GM20431 (cell line): ENCODE results near the gene ATXN1.
"Not testable (repeated sequence)": the region's sequence is repeated elsewhere in the genome, so short reads cannot be mapped to it uniquely, and the experiment has no call there.

Experiments
- in situ Hi-C: fragments of 300-500 bp; cut with MseI, MboI; formaldehyde crosslinking; loops from one replicate; pipeline ENCODE4 v1.15.0; 2020; ENCODE audit warnings: low sequenced_read_pairs; ENCODE audit not compliant: unreplicated experiment

Gene ATXN1

GRCh38 chr6:16706491-16706890 lies 54.8 kb downstream of the ATXN1 start:
- in situ Hi-C loops = not testable (repeated sequence)

GRCh38 chr6:16706029-16706428 lies 55.2 kb downstream of the ATXN1 start:
- in situ Hi-C loops = no loop called here

- in situ Hi-C loops = no loop called here
Observed at GRCh38 chr6:16705081-16705993, 55.9 kb downstream of the ATXN1 start.

- in situ Hi-C loops = no loop called here
Observed at GRCh38 chr6:16704401-16705045, 56.7 kb downstream of the ATXN1 start.

- in situ Hi-C loops = not testable (repeated sequence)
Observed at GRCh38 chr6:16702627-16703378, 58.5 kb downstream of the ATXN1 start.

- in situ Hi-C loops = no loop called here
Observed at GRCh38 chr6:16700916-16701234, 60.4 kb downstream of the ATXN1 start.

GRCh38 chr6:16700202-16700915 lies 60.9 kb downstream of the ATXN1 start:
- in situ Hi-C loops = no loop called here

GRCh38 chr6:16698997-16699868 lies 62.0 kb downstream of the ATXN1 start:
- in situ Hi-C loops = no loop called here

- in situ Hi-C loops = no loop called here
Observed at GRCh38 chr6:16698162-16698533, 63.1 kb downstream of the ATXN1 start.

- in situ Hi-C loops = no loop called here
Observed at GRCh38 chr6:16697437-16698161, 63.7 kb downstream of the ATXN1 start.

GRCh38 chr6:16696496-16696895 lies 64.8 kb downstream of the ATXN1 start:
- in situ Hi-C loops = no loop called here

GRCh38 chr6:16694781-16695578 lies 66.3 kb downstream of the ATXN1 start:
- in situ Hi-C loops = no loop called here

- in situ Hi-C loops = no loop called here
Observed at GRCh38 chr6:16691324-16691723, 69.9 kb downstream of the ATXN1 start.

GRCh38 chr6:16690608-16691142 lies 70.6 kb downstream of the ATXN1 start:
- in situ Hi-C loops = no loop called here

GRCh38 chr6:16689788-16690607 lies 71.3 kb downstream of the ATXN1 start:
- in situ Hi-C loops = no loop called here

- in situ Hi-C loops = no loop called here
Observed at GRCh38 chr6:16688984-16689636, 72.2 kb downstream of the ATXN1 start.
